ENCODE data around the gene CPAMD8.

DNA sequence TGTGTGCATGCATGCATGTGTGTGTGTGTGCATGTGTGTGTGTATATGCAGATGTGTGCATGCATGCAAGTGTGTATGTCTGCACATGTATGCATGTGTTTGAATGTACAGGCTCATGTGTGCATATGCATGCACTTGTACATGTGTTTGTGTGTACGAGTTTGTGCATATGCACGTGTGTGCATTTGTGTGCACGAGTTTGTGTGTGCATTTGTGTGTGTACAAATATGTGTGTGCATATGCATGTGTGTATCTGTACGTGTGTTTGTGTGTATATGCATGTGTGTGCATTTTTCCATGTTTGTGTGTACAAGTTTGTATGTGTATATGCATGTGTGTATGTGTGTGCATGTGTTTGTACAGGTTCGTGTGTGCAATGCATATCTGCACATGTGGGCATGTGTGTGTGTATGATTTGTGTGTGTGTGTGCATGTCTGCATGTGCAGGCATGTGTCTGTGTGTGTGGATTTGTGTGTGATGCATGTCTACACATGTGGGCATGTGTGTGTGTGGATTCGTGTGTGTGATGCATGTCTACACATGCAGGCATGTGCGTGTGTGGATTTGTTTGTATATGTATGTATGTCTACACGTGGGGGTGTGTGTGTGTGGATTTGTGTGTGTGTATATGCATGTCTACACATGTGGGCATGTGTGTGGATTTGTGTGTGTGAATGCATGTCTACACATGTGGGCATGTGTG lies 80.7 kb downstream of the CPAMD8 start:
- TF ChIP-seq, protein P1, sequence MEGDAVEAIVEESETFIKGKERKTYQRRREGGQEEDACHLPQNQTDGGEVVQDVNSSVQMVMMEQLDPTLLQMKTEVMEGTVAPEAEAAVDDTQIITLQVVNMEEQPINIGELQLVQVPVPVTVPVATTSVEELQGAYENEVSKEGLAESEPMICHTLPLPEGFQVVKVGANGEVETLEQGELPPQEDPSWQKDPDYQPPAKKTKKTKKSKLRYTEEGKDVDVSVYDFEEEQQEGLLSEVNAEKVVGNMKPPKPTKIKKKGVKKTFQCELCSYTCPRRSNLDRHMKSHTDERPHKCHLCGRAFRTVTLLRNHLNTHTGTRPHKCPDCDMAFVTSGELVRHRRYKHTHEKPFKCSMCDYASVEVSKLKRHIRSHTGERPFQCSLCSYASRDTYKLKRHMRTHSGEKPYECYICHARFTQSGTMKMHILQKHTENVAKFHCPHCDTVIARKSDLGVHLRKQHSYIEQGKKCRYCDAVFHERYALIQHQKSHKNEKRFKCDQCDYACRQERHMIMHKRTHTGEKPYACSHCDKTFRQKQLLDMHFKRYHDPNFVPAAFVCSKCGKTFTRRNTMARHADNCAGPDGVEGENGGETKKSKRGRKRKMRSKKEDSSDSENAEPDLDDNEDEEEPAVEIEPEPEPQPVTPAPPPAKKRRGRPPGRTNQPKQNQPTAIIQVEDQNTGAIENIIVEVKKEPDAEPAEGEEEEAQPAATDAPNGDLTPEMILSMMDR (conservative IDR thresholded peaks at IDR 0.05 in 1 of 2, IDR thresholded peaks at IDR 0.05 in 1 of 2; ENCODE audit: low read depth in 1 of 2, low read length in 2 of 2), result no peak
- no peak for TF ChIP-seq EZH2 (IDR thresholded peaks at IDR 0.05; ENCODE audit: low read length, missing control alignments)

All from fibroblast of lung (primary cell).